GM18526 (cell line): ENCODE measurements around the gene RHCG.

ENCODE experiments used
- POLR2A ChIP-seq: IDR thresholded peaks from 3 replicates; pipeline ENCODE4 v1.6.1; 2011; ENCODE audit not compliant: insufficient read length; ENCODE audit errors: extremely low read depth

RHCG gene

DNA sequence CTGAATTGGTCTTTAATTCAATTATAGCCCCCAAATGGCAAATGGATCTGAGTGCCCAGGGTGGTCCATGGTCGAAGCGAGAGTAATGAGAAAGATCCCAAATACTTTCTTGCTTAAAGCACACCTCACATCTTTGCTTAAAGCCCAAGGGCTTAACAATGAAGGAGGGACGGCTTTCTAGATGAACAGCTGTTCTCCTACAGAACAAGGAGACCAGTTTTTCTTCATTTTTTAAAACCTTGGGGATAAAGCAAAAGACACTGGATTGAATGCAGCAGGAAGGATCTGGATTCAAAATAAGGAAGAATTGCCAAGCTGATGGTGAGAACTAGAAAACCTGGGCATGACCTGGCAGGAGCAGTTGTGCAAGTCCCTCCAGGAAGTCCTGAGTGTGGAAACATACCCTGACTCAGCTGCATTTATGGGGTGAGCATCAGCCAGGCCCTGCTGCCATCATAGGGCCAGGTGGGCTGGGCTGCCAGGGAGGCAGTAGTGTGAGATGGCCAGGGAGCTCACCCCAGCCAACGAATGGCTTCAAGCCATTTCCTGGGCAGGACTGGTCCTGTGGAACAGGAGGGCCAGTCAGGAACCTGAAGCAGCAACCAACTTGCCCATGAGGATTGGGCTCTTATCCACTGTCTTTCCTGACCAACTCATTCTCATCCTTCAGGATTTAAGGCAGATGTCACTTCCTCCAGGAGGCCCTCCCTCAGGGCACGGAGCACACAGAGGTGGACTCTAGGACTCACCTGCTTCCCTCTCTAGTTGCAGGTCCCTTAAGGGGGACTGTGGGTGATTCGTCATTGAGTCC, 18.4 kb upstream of the RHCG start:
- TF ChIP-seq POLR2A, result no peak

GRCh38 chr15:89514186-89514585, 17.8 kb upstream of the RHCG start:
- TF ChIP-seq POLR2A, result no peak

GRCh38 chr15:89513284-89513683, 16.9 kb upstream of the RHCG start:
- no peak for TF ChIP-seq POLR2A

- TF ChIP-seq POLR2A, result no peak
These were observed 16.2 kb upstream of the RHCG start for GRCh38 chr15:89512631-89513030.

DNA sequence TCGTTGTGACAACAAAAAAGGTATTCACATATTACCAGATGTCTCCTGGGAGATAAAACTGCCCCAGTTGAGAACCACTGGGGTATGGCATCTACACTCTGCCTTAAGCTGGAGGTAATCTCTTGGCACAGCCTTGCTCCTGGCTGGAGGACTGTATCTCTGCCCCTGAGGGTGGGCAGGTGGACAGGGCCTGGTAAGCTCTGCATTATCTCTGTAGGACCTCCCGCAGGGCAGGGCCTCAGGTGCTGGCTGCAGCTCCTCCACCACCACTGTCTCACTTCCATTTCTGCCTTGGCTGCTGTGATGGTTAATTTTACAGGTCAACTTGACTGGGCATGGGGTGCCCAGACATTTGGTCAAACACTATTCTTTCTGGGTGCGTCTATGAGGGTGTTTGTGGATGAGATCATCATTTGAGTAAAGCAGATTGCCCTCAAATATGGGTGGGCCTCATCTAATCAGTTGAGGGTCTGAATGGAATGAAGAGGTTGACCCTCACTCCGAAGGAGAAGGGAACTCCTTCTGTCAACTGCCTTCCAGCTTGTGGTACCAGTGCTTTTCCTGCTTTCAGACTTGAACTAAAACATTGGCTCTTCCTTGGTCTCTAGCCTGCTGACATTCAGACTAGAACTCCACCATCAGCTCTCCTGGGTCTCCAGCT, 9.8 kb upstream of the RHCG start:
- no peak for TF ChIP-seq POLR2A

GRCh38 chr15:89504166-89504565, 7.8 kb upstream of the RHCG start:
- TF ChIP-seq POLR2A, result no peak

GRCh38 chr15:89502867-89503595, 6.6 kb upstream of the RHCG start:
- TF ChIP-seq POLR2A, result no peak

GRCh38 chr15:89501646-89502045, 5.3 kb upstream of the RHCG start:
- TF ChIP-seq POLR2A, result no peak

- no peak for TF ChIP-seq POLR2A
These were observed 4.3 kb upstream of the RHCG start for GRCh38 chr15:89500397-89501270.

GRCh38 chr15:89499156-89499555, 2.8 kb upstream of the RHCG start:
- TF ChIP-seq POLR2A, result no peak

DNA sequence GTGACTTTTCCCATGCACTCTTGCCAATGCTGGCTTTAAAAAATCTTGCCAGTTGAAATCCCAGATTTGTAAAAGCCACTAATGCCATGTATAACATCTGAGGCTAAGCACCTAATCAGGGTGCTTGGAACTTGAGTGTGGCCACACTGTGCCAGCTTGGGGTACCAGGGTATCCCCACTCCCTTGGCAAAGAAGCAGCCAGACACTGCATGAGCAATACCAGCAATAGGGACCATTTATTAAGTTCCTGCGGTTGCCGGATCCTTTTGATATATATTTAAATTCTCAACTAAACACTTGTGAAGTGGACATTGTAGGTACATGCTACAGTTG, 2.2 kb upstream of the RHCG start:
- no peak for TF ChIP-seq POLR2A

DNA sequence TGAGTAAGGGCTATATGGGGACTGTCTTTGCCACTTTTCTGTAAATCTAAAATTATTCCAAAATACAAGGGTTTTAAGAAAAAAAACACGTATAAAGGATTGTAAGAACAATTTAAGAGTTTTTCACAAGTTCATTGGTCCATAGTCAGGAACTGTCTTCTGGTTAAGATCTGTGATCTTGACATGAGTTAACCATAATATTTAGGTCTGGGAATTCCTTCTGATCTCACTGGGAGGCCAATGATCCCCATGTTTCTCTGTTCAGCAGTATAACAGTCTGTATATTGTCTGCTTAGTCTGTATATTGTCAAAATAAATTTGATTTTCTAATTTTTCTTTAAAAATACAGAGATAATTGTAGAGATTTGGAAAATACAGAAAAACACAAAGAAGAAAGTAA, 848 bp upstream of the RHCG start:
- TF ChIP-seq POLR2A, result no peak

DNA sequence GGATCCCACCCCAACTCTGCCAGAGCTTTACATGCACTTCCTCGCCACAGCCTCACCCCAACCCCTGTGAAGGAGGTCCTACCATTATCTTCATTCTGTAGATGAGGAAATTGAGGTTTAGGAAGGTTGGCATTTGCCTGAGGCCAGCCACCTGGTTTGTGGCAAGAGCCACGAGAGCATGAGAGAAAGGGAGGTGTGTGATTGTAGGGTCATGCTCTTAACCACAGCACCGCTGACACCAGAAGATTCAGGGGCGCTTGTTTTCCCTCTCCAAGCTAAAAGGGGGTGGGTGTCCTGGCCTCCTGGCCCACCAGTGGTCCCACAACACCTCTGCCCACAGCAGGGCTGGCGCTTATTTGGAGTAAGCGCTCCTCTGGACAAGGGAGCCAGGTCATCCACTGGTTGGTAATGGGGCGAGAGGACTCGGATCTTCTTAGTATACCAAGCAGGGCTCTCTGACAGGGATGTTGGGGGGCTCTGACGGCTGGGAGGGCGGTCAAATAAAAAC, 691 bp downstream of the RHCG start:
- TF ChIP-seq POLR2A, result no peak

DNA sequence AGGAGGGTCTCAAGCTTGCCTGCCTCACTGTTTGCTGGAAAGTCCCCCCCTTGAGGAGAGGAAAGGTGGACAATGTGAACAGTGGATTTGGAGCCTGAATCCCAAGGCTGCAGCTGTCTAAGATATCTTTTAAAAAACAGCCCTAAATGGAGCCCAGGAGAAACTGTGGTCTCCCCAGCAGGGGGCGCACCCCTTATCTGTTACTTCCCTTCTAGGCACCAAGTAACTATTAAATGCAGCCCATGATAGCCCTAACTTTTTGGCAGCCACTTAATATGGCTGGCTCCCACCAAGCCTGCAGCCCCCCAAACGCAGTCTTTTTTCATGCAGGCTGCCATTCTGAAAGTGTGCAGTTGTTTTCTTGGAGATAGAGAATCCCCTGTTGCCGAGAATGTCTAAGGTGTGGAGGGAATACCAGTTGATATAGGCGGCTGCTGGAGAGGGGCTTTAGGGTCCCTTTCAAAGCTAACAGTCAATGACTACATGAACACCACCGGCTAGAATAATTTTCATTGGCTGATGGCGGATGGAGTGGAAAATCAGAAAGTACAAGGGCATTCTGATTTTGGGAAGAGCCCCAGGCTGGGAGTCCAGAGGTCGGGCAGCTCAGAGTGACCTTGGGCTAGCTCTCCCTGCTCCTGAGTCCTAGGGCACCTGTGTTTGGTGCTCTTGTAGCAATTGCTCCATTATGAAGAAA, 1.3 kb downstream of the RHCG start:
- no peak for TF ChIP-seq POLR2A
